RWPE2 (cell line): ENCODE data around the gene RPS21.
A peak's percentile ranks its signal among the peaks of the same experiment; 100 is the strongest.

ENCODE experiments used
- ATAC-seq: fragments of 200-7000 bp; cut with Tn5 transposase; 3 replicates; pipeline ENCODE4 v1.9.1; 2021; ENCODE audit warnings: low read depth
- DNase-seq: peaks from one replicate; pipeline ENCODE4 v3.0.0-alpha.2; 2020; ENCODE audit warnings: low spot score
- H3K27ac ChIP-seq: fragments of 450-650 bp; 2 replicates; pipeline ENCODE4 v1.5.1; 2017; ENCODE audit warnings: mild to moderate bottlenecking; ENCODE audit not compliant: poor library complexity, severe bottlenecking
- H3K27me3 ChIP-seq: fragments of 250-450 bp; sonication (Bioruptor Pico); 2 replicates; pipeline ENCODE4 v1.5.1; 2021; ENCODE audit warnings: mild to moderate bottlenecking, moderate library complexity; ENCODE audit not compliant: insufficient read depth, poor library complexity, severe bottlenecking
- H3K36me3 ChIP-seq: fragments of 250-450 bp; sonication (Bioruptor Pico); 2 replicates; pipeline ENCODE4 v1.5.1; 2020; ENCODE audit warnings: low read depth, mild to moderate bottlenecking, moderate library complexity
- H3K4me1 ChIP-seq: fragments of 250-450 bp; sonication (Bioruptor Pico); 2 replicates; pipeline ENCODE4 v1.5.1; 2021; ENCODE audit warnings: mild to moderate bottlenecking, moderate library complexity; ENCODE audit not compliant: insufficient read depth, poor library complexity, severe bottlenecking
- H3K4me3 ChIP-seq: fragments of 250-450 bp; sonication (Bioruptor Pico); 2 replicates; pipeline ENCODE4 v1.5.1; 2021; ENCODE audit warnings: mild to moderate bottlenecking, moderate library complexity; ENCODE audit not compliant: severe bottlenecking
- H3K9me3 ChIP-seq: fragments of 250-450 bp; sonication (Bioruptor Pico); 2 replicates; pipeline ENCODE4 v1.5.1; 2021; ENCODE audit warnings: mild to moderate bottlenecking, moderate library complexity; ENCODE audit not compliant: severe bottlenecking
- CTCF ChIP-seq: fragments of 450-650 bp; IDR thresholded peaks from one replicate; pipeline ENCODE4 v1.5.1; 2017; ENCODE audit warnings: mild to moderate bottlenecking, moderate library complexity; ENCODE audit not compliant: poor library complexity, severe bottlenecking

The RPS21 gene

DNA sequence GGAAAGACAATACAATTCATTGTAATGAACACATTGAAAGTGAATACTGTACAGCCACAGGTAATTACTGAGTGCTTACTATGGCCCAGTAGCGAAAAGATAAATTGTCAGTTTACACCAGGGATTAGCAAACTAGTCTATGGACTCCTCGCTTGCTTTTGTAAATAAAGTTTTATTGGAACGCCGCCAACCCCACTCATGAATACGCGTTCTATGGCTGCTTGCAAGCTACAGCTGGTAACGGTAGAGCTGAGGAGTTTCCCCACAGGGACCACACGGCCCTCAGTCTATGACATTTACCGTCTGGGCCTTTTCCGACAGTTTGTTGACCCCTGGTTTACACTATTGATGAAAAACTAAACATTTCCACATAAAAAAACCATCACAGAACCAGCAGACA is 44.0 kb upstream of the RPS21 start:
- ATAC-seq (no peak), DNase-seq (no peak)
- Histone ChIP-seq H3K4me3 (no peak overlapping the region), H3K9me3 (no peaks in the 10 kb centered on the region), H3K27me3 (no peaks in the 10 kb centered on the region), H3K4me1 (no peaks in the 10 kb centered on the region), H3K36me3 (peaks cover 100% of the 10 kb centered on the region), H3K27ac (no peak overlapping the region)
- no peak for TF ChIP-seq CTCF

GRCh38 chr20:62344092-62344491 is 42.8 kb upstream of the RPS21 start:
- no peak for TF ChIP-seq CTCF
- no peaks in the 10 kb centered on the region for H3K27me3 ChIP-seq
- H3K9me3 ChIP-seq: no peaks in the 10 kb centered on the region
- H3K4me3 ChIP-seq: no peak overlapping the region
- H3K36me3 ChIP-seq: peaks cover 99% of the 10 kb centered on the region
- no peak overlapping the region for H3K27ac ChIP-seq
- DNase-seq (no peak), ATAC-seq (peak; percentile 4; the same call in 1 of the 3 replicates)
- no peaks in the 10 kb centered on the region for H3K4me1 ChIP-seq

DNA sequence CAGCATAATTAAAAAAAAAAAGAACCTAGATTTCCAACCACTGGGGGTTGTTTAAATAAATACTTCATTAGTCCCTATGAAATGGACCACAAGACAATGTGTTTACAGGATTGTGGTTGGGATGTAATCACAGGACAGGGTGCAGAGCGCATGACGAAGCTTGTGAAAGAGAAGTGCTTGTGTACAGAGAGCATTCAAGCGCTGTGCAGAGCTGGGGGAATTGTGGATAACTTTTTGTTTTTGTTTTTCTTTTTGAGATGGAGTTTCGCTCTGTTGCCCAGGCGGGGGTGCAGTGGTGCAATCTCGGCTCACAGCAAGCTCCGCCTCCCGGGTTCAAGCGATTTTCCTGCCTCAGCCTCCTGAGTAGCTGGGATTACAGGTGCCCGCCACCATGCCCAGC is 42.1 kb upstream of the RPS21 start:
- Histone ChIP-seq H3K9me3 (no peaks in the 10 kb centered on the region), H3K27ac (no peak overlapping the region), H3K4me3 (no peak overlapping the region), H3K4me1 (peaks cover 1% of the 10 kb centered on the region), H3K27me3 (no peaks in the 10 kb centered on the region), H3K36me3 (peaks cover 95% of the 10 kb centered on the region)
- ATAC-seq: no peak
- no peak for TF ChIP-seq CTCF
- DNase-seq: no peak

DNA sequence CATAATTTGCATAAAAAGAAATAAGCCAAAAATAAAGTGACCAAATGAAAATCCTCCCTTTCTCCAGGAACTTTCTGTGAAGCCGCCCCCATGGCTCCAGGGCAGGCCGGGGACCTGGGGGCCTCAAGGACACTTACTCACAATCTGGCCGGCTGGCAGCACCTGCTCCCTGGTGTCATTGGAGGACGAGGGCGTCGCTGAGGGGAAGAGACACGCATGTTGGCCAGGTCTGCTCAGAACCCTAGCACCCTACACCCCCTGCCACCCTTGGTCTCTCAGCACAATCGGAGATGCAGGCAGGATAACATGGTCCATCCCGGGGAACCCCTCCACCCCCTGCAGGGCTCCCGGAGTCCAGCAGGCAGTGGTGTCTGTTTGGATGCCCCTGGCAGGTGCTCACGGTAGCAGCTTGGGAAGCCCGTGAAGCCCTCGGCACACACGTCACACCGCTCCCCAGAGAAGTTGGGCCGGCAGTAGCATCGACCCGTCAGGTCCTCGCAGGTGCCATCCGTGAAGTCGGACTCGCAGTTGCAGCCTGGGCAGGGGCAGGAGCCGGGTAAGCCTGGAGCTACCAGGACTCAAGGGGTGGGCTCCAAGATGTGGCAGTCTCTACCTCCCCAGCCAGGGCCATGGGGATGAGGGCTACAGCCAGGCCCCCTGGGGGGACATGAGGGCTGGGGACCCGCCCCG is 41.1 kb upstream of the RPS21 start:
- H3K36me3 ChIP-seq: peaks cover 91% of the 10 kb centered on the region
- DNase-seq: peak; percentile 89
- H3K27ac ChIP-seq: no peak overlapping the region
- ATAC-seq: no peak
- peaks cover 12% of the 10 kb centered on the region for H3K4me1 ChIP-seq
- no peak for TF ChIP-seq CTCF
- no peak overlapping the region for H3K4me3 ChIP-seq
- no peaks in the 10 kb centered on the region for H3K9me3 ChIP-seq
- H3K27me3 ChIP-seq: no peaks in the 10 kb centered on the region

DNA sequence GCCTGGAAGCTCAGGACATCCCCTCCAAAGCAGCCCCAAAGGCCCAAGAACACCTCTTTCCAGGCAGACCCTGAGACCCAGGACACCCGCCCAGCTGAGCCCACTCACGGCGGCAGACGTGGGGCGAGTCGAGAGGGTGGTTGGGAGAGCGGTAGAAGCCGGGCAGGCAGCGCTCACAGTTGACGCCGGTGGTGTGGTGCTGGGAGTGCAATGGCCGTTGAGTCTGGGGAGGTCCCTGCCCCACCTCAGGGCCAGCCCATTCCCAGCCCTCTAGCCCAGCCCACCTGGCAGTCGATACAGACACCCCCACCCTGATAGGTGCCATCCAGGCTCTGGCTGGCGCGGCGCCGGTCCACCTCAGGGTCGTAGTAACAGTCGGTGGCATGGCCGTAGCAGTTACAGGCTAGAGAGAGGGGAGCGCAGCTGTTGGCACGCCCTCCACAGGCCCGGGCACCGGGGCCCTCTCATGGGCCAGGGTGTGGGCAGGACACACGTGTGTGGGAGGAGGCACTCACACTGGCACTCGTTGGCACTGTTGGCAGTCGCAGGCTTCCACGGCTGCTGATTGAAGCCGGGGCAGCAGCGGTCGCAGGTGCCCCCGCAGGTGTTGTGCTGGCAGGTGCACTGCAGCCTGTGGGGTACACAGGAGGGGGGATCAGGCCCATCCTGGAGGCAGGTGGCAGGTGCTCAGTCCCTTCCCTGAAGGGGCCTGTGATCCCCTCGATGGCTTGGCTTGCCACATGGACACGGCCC is 40.3 kb upstream of the RPS21 start:
- DNase-seq (peak; percentile 91), ATAC-seq (no peak)
- H3K4me1 ChIP-seq: peaks cover 19% of the 10 kb centered on the region
- peaks cover 91% of the 10 kb centered on the region for H3K36me3 ChIP-seq
- no peak for TF ChIP-seq CTCF
- H3K9me3 ChIP-seq: no peaks in the 10 kb centered on the region
- H3K27ac ChIP-seq: no peak overlapping the region
- H3K4me3 ChIP-seq: no peak overlapping the region
- no peaks in the 10 kb centered on the region for H3K27me3 ChIP-seq
